Heart right ventricle (tissue), 16 donors: ENCODE measurements around the gene MRPS35. TPM values are rescaled to one million over a fixed set of nuclear protein-coding genes. Genes with fewer than 3 reads are reported as not detected.

Experiments used
- ATAC-seq, 8 donors: fragments of 200-7000 bp; cut with Tn5 transposase; one replicate each; pipeline ENCODE4 v1.9.1; 2020; ENCODE audit warnings: mild to moderate bottlenecking in 8 of 8, moderate library complexity in 8 of 8, moderate number of reproducible peaks in 1 of 8
- DNase-seq, 2 donors: peaks; one replicate each; pipeline ENCODE4 v3.0.0-alpha.2; 2020
- H3K27ac ChIP-seq, 10 donors: fragments of 200-600 bp; sonication (generic) in 2 of 10; one replicate each; pipeline versions ENCODE4 v1.5.0 to v1.8.0; 2020 to 2022; ENCODE audit warnings: mild to moderate bottlenecking in 3 of 10
- H3K27me3 ChIP-seq, 7 donors: fragments of 200-600 bp; one replicate each; pipeline ENCODE4 v1.8.0; 2021 to 2022; ENCODE audit warnings: mild to moderate bottlenecking in 2 of 7
- H3K36me3 ChIP-seq, 9 donors: fragments of 200-600 bp; sonication (generic) in 1 of 9; one replicate each; pipeline versions ENCODE4 v1.5.0 to v1.8.0; 2020 to 2022; ENCODE audit warnings: mild to moderate bottlenecking in 2 of 9
- H3K4me1 ChIP-seq, 9 donors: fragments of 200-600 bp; sonication (generic) in 1 of 9; one replicate each; pipeline versions ENCODE4 v1.5.0 to v1.8.0; 2020 to 2022; ENCODE audit warnings: mild to moderate bottlenecking in 4 of 9
- H3K4me3 ChIP-seq, 10 donors: fragments of 200-600 bp; sonication (generic) in 2 of 10; one replicate each; pipeline versions ENCODE4 v1.5.0 to v1.8.0; 2020 to 2022; ENCODE audit warnings: mild to moderate bottlenecking in 7 of 10, moderate library complexity in 2 of 10
- H3K9me3 ChIP-seq, 11 donors: fragments of 200-600 bp in 10 of 11; sonication (generic) in 2 of 11; one replicate each; pipeline versions ENCODE4 v1.5.0 to v1.8.0; 2013 to 2022; ENCODE audit warnings: mild to moderate bottlenecking in 2 of 11, control low read depth in 1 of 11, moderate library complexity in 1 of 11
- WGBS, 2 donors: extraction: QIAGEN DNeasy Blood & Tissue Kit; methylation state at CpG; one replicate each; pipeline ENCODE4 v1.1.7; 2013; ENCODE audit warnings: inconsistent platforms in 1 of 2; 5-methylcytosine and 5-hydroxymethylcytosine counted together
- intact Hi-C, 10 donors: fragments of 100-400 bp; cut with DNase I; formaldehyde crosslinking; loops; one replicate each; pipeline versions ENCODE4 v1.11.1 to v1.14.2; 2022
- polyA plus RNA-seq, 2 donors: library from polyadenylated mRNA; stranded (reverse); fragments of 200-250 nt; gene quantifications; one replicate each; pipeline ENCODE4 v1.2.3, GENCODE V29; 2013
- total RNA-seq, 10 donors: library from RNA; stranded (reverse); fragmentation: NEBNext Ultra II Directional in 3 of 10; extraction: Animal tissue kit (Norgen Biotek cat#: 25700) in 3 of 10; gene quantifications; one replicate each; pipeline versions ENCODE4 v1.2.1 to v1.2.4, GENCODE V29; 2021 to 2023
- TF ChIP-seq, protein P1 (sequence below), 9 donors: fragments of 200-600 bp; sonication (generic) in 2 of 9; IDR thresholded peaks; one replicate each; pipeline versions ENCODE4 v1.5.0 to v1.8.0; 2021 to 2022; ENCODE audit warnings: antibody characterized with exemption in 9 of 9, mild to moderate bottlenecking in 5 of 9, moderate library complexity in 1 of 9
- donor health status: Arrhythmogenic right ventricular cardiomyopathy.
- donor health status: ischemic (EF 13 %, LVEDD 7.1; RV severe dilation, severe dysfunction).
- donor health status: healthy with polysubstance abuse.
- donor health status: DM: no; HTN: yes; CAD: no.
- donor health status: DM: no; HTN: no; CAD: no.
- donor health status: ischemic (EF 25% LVEDD 6.9; RV normal size, moderate dysfunction).
- donor health status: ischemic (EF 25% LVEDD 5.7; RV mildly dilated, moderate dysfunction).
- donor health status: healthy.
- donor health status: DM: yes; HTN: yes; CAD: no.
- donor health status: Ischemic cardiomyopathy.
- donor health status: ischemic (EF 35%, LVEDD 5.7; RV mildly dilated, moderate dysfunction).
- donor health status: nonischemic (EF 11% LVEDD 7.7; RV severe dilation, severe dysfunction).
- donor health status: DM: yes; HTN: yes; CAD: no.
- donor health status: PGD.
- donor health status: ischemic (EF 29% LVEDD 5.4; RV normal size, mild dysfunction).
- donor health status: nonischemic (EF 23%, LVEDD 6.1; RV moderate dilation, normal function).

Gene MRPS35
- total and polyA plus RNA-seq, 12 donors, result 27.3 to 75.3 (median 61.7) TPM

GRCh38 chr12:27709932-27710591 lies 570 bp upstream of the MRPS35 start:
- 18 to 20% methylated on average over 24 of the region's 24 CpGs for WGBS, 2 donors
- Histone ChIP-seq H3K27me3 (no peaks in the 10 kb centered on the region), H3K4me1 (peaks cover 0 to 26% (median 17%) of the 10 kb centered on the region in 9 donors), H3K4me3 (peak overlapping the region; percentile 62 to 98 (median 87)), H3K9me3 (no peaks in the 10 kb centered on the region), H3K36me3 (peaks cover 0 to 16% (median 0%) of the 10 kb centered on the region in 9 donors), H3K27ac (peak overlapping the region; percentile 30 to 90 (median 82))
- ATAC-seq (peak; percentile 23 to 61 (median 49)), DNase-seq (no peak)
- TF ChIP-seq, protein P1, sequence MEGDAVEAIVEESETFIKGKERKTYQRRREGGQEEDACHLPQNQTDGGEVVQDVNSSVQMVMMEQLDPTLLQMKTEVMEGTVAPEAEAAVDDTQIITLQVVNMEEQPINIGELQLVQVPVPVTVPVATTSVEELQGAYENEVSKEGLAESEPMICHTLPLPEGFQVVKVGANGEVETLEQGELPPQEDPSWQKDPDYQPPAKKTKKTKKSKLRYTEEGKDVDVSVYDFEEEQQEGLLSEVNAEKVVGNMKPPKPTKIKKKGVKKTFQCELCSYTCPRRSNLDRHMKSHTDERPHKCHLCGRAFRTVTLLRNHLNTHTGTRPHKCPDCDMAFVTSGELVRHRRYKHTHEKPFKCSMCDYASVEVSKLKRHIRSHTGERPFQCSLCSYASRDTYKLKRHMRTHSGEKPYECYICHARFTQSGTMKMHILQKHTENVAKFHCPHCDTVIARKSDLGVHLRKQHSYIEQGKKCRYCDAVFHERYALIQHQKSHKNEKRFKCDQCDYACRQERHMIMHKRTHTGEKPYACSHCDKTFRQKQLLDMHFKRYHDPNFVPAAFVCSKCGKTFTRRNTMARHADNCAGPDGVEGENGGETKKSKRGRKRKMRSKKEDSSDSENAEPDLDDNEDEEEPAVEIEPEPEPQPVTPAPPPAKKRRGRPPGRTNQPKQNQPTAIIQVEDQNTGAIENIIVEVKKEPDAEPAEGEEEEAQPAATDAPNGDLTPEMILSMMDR (IDR thresholded peaks at IDR 0.05), result no peak
- intact Hi-C loops, result loop anchor here in 2 of 10 donors (10.0 kb wide), 2 partner anchors 375 to 685 kb away; partner anchors contain the start of genes BMAL2 (in 1 of the 2) and MED21 (in 1 of the 2)

- H3K27me3 ChIP-seq, result no peaks in the 10 kb centered on the region
- ATAC-seq (peak in 1 of 8 donors; percentile 10), DNase-seq (no peak)
- peaks cover 0 to 23% (median 2%) of the 10 kb centered on the region in 9 donors for H3K36me3 ChIP-seq
- TF ChIP-seq, protein P1 (IDR thresholded peaks at IDR 0.05), result no peak
- H3K9me3 ChIP-seq, result no peaks in the 10 kb centered on the region
- H3K27ac ChIP-seq, result peak overlapping the region; percentile 36 to 90 (median 82)
- peak overlapping the region; percentile 62 to 98 (median 87) for H3K4me3 ChIP-seq
- intact Hi-C loops, result no loop called here
- peaks cover 0 to 26% (median 17%) of the 10 kb centered on the region in 9 donors for H3K4me1 ChIP-seq
- 0 to 1% methylated on average over 11 of the region's 11 CpGs for WGBS, 2 donors
Observed at GRCh38 chr12:27711317-27711682, 668 bp downstream of the MRPS35 start.

GRCh38 chr12:27711967-27712366 lies 1.3 kb downstream of the MRPS35 start:
- H3K4me3 ChIP-seq, result peak overlapping the region in 6 of 10 donors; percentile 83 to 94 (median 88)
- WGBS, 2 donors, result 73 to 78% methylated on average over 2 of the region's 2 CpGs
- peaks cover 0 to 26% (median 17%) of the 10 kb centered on the region in 9 donors for H3K4me1 ChIP-seq
- peaks cover 0 to 29% (median 8%) of the 10 kb centered on the region in 9 donors for H3K36me3 ChIP-seq
- intact Hi-C loops, result no loop called here
- H3K27me3 ChIP-seq, result no peaks in the 10 kb centered on the region
- H3K27ac ChIP-seq, result no peak overlapping the region
- DNase-seq (no peak), ATAC-seq (no peak)
- no peaks in the 10 kb centered on the region for H3K9me3 ChIP-seq
- TF ChIP-seq, protein P1 (IDR thresholded peaks at IDR 0.05), result no peak

GRCh38 chr12:27723212-27723611 lies 12.6 kb downstream of the MRPS35 start:
- H3K36me3 ChIP-seq, result peaks cover 0 to 100% (median 42%) of the 10 kb centered on the region in 9 donors
- intact Hi-C loops, result no loop called here
- no peak for ATAC-seq

More at GRCh38 chr12:27723212-27723611, 12.6 kb downstream of the MRPS35 start:
- no peak for DNase-seq
- Histone ChIP-seq H3K27me3 (no peaks in the 10 kb centered on the region), H3K4me1 (no peaks in the 10 kb centered on the region), H3K9me3 (no peaks in the 10 kb centered on the region), H3K27ac (no peak overlapping the region), H3K4me3 (no peak overlapping the region)
- TF ChIP-seq, protein P1 (IDR thresholded peaks at IDR 0.05), result no peak
- WGBS, 2 donors, result 89 to 90% methylated on average over 1 of the region's 1 CpG
